Retinal pigment epithelial cell (primary cell): ENCODE results near the gene SHLD1.
"Not testable (repeated sequence)": the region's sequence is repeated elsewhere in the genome, so short reads cannot be mapped to it uniquely, and the experiment has no call there.

Source experiments
- DNase-seq: peaks from one replicate; pipeline ENCODE4 v3.0.0-alpha.2; 2010; ENCODE audit warnings: low read depth
- H3K4me3 ChIP-seq: 2 replicates; pipeline ENCODE4 v1.5.1; 2011; ENCODE audit warnings: mild to moderate bottlenecking, low read length, control low read depth, moderate library complexity
- CTCF ChIP-seq: conservative IDR thresholded peaks from 2 replicates; pipeline ENCODE4 v1.5.1; 2011; ENCODE audit warnings: low read depth, low read length, control low read depth, inconsistent platforms

SHLD1 gene

GRCh38 chr20:5789827-5790226 lies 39.6 kb downstream of the SHLD1 start:
- TF ChIP-seq CTCF = no peak
- no peak for DNase-seq

GRCh38 chr20:5793916-5794315 lies 43.7 kb downstream of the SHLD1 start:
- no peak for TF ChIP-seq CTCF
- H3K4me3 ChIP-seq = no peak overlapping the region
- DNase-seq = no peak

More at GRCh38 chr20:5789827-5790226, 39.6 kb downstream of the SHLD1 start:
- H3K4me3 ChIP-seq = no peak overlapping the region

- DNase-seq = no peak
- no peak for TF ChIP-seq CTCF
- H3K4me3 ChIP-seq = no peak overlapping the region
These were observed 46.3 kb downstream of the SHLD1 start for GRCh38 chr20:5796331-5797040.

- no peak for DNase-seq
- TF ChIP-seq CTCF = no peak
- H3K4me3 ChIP-seq = no peak overlapping the region
These were observed 47.0 kb downstream of the SHLD1 start for GRCh38 chr20:5797165-5797564.

- no peak for TF ChIP-seq CTCF
- no peak for DNase-seq
- H3K4me3 ChIP-seq = no peak overlapping the region
These were observed 47.8 kb downstream of the SHLD1 start for GRCh38 chr20:5797843-5798462.

- not testable (repeated sequence) for H3K4me3 ChIP-seq, DNase-seq
These were observed 53.6 kb downstream of the SHLD1 start for GRCh38 chr20:5803754-5804303.

- no peak for DNase-seq
- peak; percentile 18 for TF ChIP-seq CTCF
These were observed 56.5 kb downstream of the SHLD1 start for GRCh38 chr20:5806457-5807263.

More at GRCh38 chr20:5806457-5807263, 56.5 kb downstream of the SHLD1 start:
- H3K4me3 ChIP-seq = no peak overlapping the region
